PC-3 (cell line): ENCODE results near the gene SLC5A5.

Source experiments
- EZH2 ChIP-seq: fragments of 300-600 bp; sonication (generic); IDR thresholded peaks from one replicate; pipeline ENCODE4 v1.6.1; 2017; ENCODE audit warnings: antibody characterized with exemption, mild to moderate bottlenecking, low read length; ENCODE audit not compliant: unreplicated experiment
- TF ChIP-seq, protein P1 (sequence below): fragments of 300-600 bp; sonication (generic); conservative IDR thresholded peaks from 2 replicates; pipeline ENCODE4 v1.5.1; 2017; ENCODE audit warnings: antibody characterized with exemption, low read depth, mild to moderate bottlenecking, low read length

DNA sequence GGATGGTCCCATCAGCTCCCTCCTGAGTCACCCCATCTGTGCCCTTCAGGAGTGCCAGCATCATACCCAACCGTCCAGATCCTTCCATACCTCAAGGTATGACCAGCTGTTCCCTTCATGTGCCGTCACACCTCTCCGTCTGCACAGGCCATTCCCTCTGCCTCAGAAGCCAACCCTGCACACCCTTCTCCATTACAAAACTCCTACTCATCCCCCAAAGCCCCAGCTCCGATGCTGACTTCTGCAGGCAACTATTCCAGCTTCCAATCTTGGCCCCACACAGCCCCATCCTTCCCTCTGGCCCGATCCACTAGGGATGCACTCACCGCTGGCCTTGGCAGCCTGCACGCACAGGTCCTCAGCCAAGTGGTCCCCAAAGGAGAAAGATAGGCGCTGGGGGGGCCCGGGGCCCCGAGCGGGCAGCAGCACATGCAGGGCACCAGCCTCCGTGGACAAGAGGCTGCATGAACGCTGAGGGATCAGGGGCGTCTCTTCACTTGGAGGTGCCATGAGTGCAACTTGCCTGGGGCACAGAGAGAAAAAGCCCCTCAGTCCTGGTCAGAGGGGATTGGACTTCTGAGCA, 27.7 kb upstream of the SLC5A5 start:
- TF ChIP-seq, protein P1, sequence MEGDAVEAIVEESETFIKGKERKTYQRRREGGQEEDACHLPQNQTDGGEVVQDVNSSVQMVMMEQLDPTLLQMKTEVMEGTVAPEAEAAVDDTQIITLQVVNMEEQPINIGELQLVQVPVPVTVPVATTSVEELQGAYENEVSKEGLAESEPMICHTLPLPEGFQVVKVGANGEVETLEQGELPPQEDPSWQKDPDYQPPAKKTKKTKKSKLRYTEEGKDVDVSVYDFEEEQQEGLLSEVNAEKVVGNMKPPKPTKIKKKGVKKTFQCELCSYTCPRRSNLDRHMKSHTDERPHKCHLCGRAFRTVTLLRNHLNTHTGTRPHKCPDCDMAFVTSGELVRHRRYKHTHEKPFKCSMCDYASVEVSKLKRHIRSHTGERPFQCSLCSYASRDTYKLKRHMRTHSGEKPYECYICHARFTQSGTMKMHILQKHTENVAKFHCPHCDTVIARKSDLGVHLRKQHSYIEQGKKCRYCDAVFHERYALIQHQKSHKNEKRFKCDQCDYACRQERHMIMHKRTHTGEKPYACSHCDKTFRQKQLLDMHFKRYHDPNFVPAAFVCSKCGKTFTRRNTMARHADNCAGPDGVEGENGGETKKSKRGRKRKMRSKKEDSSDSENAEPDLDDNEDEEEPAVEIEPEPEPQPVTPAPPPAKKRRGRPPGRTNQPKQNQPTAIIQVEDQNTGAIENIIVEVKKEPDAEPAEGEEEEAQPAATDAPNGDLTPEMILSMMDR = no peak
- no peak for TF ChIP-seq EZH2
